ENCODE results near the gene CCDC178.

Gene CCDC178

GRCh38 chr18:33316146-33316587 is 124.4 kb downstream of the CCDC178 start:
- no peak overlapping the region for H3K4me3 ChIP-seq (ENCODE audit: low read depth, low read length, poor library complexity, severe bottlenecking)
- TF ChIP-seq CTCF (IDR thresholded peaks at IDR 0.05; ENCODE audit: low read length) (peak; percentile 17; the same call in 1 of the 2 replicates), EZH2 (IDR thresholded peaks at IDR 0.05; ENCODE audit: borderline replicate concordance, low read length) (no peak)
- no peak overlapping the region for H3K27ac ChIP-seq (ENCODE audit: low read depth, low read length, poor library complexity, severe bottlenecking)
- H3K9me2 ChIP-seq (ENCODE audit: low read depth, low read length): no peaks in the 10 kb centered on the region
- H3K36me3 ChIP-seq (ENCODE audit: insufficient read depth, low read length): no peaks in the 10 kb centered on the region
- no peak overlapping the region for H2AFZ ChIP-seq (ENCODE audit: low read length)
- no peak overlapping the region for H3K9ac ChIP-seq (ENCODE audit: low read length)
- H3K27me3 ChIP-seq (ENCODE audit: insufficient read depth, low read length): no peaks in the 10 kb centered on the region
- H4K20me1 ChIP-seq (ENCODE audit: insufficient read depth, low read length): no peaks in the 10 kb centered on the region
- H3K79me2 ChIP-seq (ENCODE audit: insufficient read depth, low read length): no peaks in the 10 kb centered on the region
- no peaks in the 10 kb centered on the region for H3K9me3 ChIP-seq (ENCODE audit: low read length)
- no peaks in the 10 kb centered on the region for H3K4me1 ChIP-seq (ENCODE audit: insufficient read depth, low read length, severe bottlenecking)
- no peaks in the 10 kb centered on the region for H3F3A ChIP-seq (ENCODE audit: insufficient read depth, low read length)
- H3K4me2 ChIP-seq (ENCODE audit: low read length): no peak overlapping the region

GRCh38 chr18:33307520-33307919 is 133.0 kb downstream of the CCDC178 start:
- no peaks in the 10 kb centered on the region for H3K9me2 ChIP-seq (ENCODE audit: low read depth, low read length)
- H3K27me3 ChIP-seq (ENCODE audit: insufficient read depth, low read length): no peaks in the 10 kb centered on the region
- H3K9me3 ChIP-seq (ENCODE audit: low read length): no peaks in the 10 kb centered on the region

GRCh38 chr18:33304277-33304676 is 136.2 kb downstream of the CCDC178 start:
- no peak for TF ChIP-seq CTCF (IDR thresholded peaks at IDR 0.05; ENCODE audit: low read length)
- no peak for TF ChIP-seq EZH2 (IDR thresholded peaks at IDR 0.05; ENCODE audit: borderline replicate concordance, low read length)
- Histone ChIP-seq H3K79me2 (ENCODE audit: insufficient read depth, low read length) (no peaks in the 10 kb centered on the region), H3F3A (ENCODE audit: insufficient read depth, low read length) (no peaks in the 10 kb centered on the region), H3K4me3 (ENCODE audit: low read depth, low read length, poor library complexity, severe bottlenecking) (no peak overlapping the region), H3K4me1 (ENCODE audit: insufficient read depth, low read length, severe bottlenecking) (no peaks in the 10 kb centered on the region), H2AFZ (ENCODE audit: low read length) (no peak overlapping the region), H3K4me2 (ENCODE audit: low read length) (no peak overlapping the region), H3K27ac (ENCODE audit: low read depth, low read length, poor library complexity, severe bottlenecking) (no peak overlapping the region), H3K9me3 (ENCODE audit: low read length) (no peaks in the 10 kb centered on the region), H3K9me2 (ENCODE audit: low read depth, low read length) (no peaks in the 10 kb centered on the region), H4K20me1 (ENCODE audit: insufficient read depth, low read length) (no peaks in the 10 kb centered on the region), H3K27me3 (ENCODE audit: insufficient read depth, low read length) (no peaks in the 10 kb centered on the region), H3K9ac (ENCODE audit: low read length) (no peak overlapping the region), H3K36me3 (ENCODE audit: insufficient read depth, low read length) (no peaks in the 10 kb centered on the region)

More at GRCh38 chr18:33307520-33307919, 133.0 kb downstream of the CCDC178 start:
- H3K36me3 ChIP-seq (ENCODE audit: insufficient read depth, low read length): no peaks in the 10 kb centered on the region
- H3K79me2 ChIP-seq (ENCODE audit: insufficient read depth, low read length): no peaks in the 10 kb centered on the region
- H3K4me3 ChIP-seq (ENCODE audit: low read depth, low read length, poor library complexity, severe bottlenecking): no peak overlapping the region
- H3K4me2 ChIP-seq (ENCODE audit: low read length): no peak overlapping the region
- H3K27ac ChIP-seq (ENCODE audit: low read depth, low read length, poor library complexity, severe bottlenecking): no peak overlapping the region
- H4K20me1 ChIP-seq (ENCODE audit: insufficient read depth, low read length): no peaks in the 10 kb centered on the region
- no peak for TF ChIP-seq EZH2 (IDR thresholded peaks at IDR 0.05; ENCODE audit: borderline replicate concordance, low read length)
- no peak for TF ChIP-seq CTCF (IDR thresholded peaks at IDR 0.05; ENCODE audit: low read length)
- H2AFZ ChIP-seq (ENCODE audit: low read length): no peak overlapping the region
- H3K9ac ChIP-seq (ENCODE audit: low read length): no peak overlapping the region
- H3K4me1 ChIP-seq (ENCODE audit: insufficient read depth, low read length, severe bottlenecking): no peaks in the 10 kb centered on the region
- H3F3A ChIP-seq (ENCODE audit: insufficient read depth, low read length): no peaks in the 10 kb centered on the region
